Lower lobe of right lung (tissue), 2 donors: ENCODE results near the gene CRISP1. TPM values are rescaled to one million over a fixed set of nuclear protein-coding genes. Genes with fewer than 3 reads are reported as not detected.

ENCODE experiments used
- ATAC-seq, 2 donors: fragments of 200-7000 bp; cut with Tn5 transposase; one replicate each; pipeline ENCODE4 v1.9.1; 2020 to 2022; ENCODE audit warnings: mild to moderate bottlenecking in 2 of 2, moderate library complexity in 2 of 2
- DNase-seq: peaks from one replicate; pipeline ENCODE4 v3.0.0-alpha.2; 2020
- H3K27ac ChIP-seq: fragments of 200-600 bp; one replicate; pipeline ENCODE4 v1.8.0; 2022
- H3K27me3 ChIP-seq: fragments of 200-600 bp; one replicate; pipeline ENCODE4 v1.8.0; 2022; ENCODE audit warnings: low read depth
- H3K36me3 ChIP-seq: fragments of 200-600 bp; one replicate; pipeline ENCODE4 v1.8.0; 2022; ENCODE audit warnings: mild to moderate bottlenecking
- H3K4me1 ChIP-seq: fragments of 200-600 bp; one replicate; pipeline ENCODE4 v1.8.0; 2022
- H3K4me3 ChIP-seq: fragments of 200-600 bp; one replicate; pipeline ENCODE4 v1.8.0; 2022; ENCODE audit warnings: mild to moderate bottlenecking
- H3K9me3 ChIP-seq: fragments of 200-600 bp; one replicate; pipeline ENCODE4 v1.8.0; 2022
- CTCF ChIP-seq: fragments of 200-600 bp; IDR thresholded peaks from one replicate; pipeline ENCODE4 v1.8.0; 2022; ENCODE audit warnings: antibody characterized with exemption, mild to moderate bottlenecking
- intact Hi-C: fragments of 100-400 bp; cut with DNase I; formaldehyde crosslinking; loops from one replicate; pipeline ENCODE4 v1.11.0; 2022
- total RNA-seq: library from RNA; stranded (reverse); fragmentation: NEBNext Ultra II Directional; extraction: Animal tissue kit (Norgen Biotek cat#: 25700); gene quantifications from one replicate; pipeline ENCODE4 v1.2.1, GENCODE V29; 2021
- donor health status: DM: no; HTN: yes; CAD: no; lungs with severe emphysema.

The CRISP1 gene
- total RNA-seq, 1 donor from 2014 or later: not detected

GRCh38 chr6:49826743-49827406 is 39.5 kb downstream of the CRISP1 start:
- intact Hi-C loops: no loop called here
- no peak for TF ChIP-seq CTCF
- Histone ChIP-seq H3K36me3 (no peaks in the 10 kb centered on the region), H3K4me1 (no peaks in the 10 kb centered on the region), H3K9me3 (no peaks in the 10 kb centered on the region), H3K27ac (no peak overlapping the region), H3K27me3 (no peaks in the 10 kb centered on the region), H3K4me3 (no peak overlapping the region)
- ATAC-seq: no peak
- DNase-seq: no peak

- Histone ChIP-seq H3K27ac (no peak overlapping the region), H3K4me1 (no peaks in the 10 kb centered on the region), H3K9me3 (no peaks in the 10 kb centered on the region), H3K36me3 (no peaks in the 10 kb centered on the region), H3K27me3 (no peaks in the 10 kb centered on the region), H3K4me3 (no peak overlapping the region)
- DNase-seq: no peak
- intact Hi-C loops: no loop called here
- TF ChIP-seq CTCF: no peak
- no peak for ATAC-seq
Observed at GRCh38 chr6:49815166-49815565, 51.2 kb downstream of the CRISP1 start.

GRCh38 chr6:49813248-49813647 is 53.1 kb downstream of the CRISP1 start:
- TF ChIP-seq CTCF: no peak
- intact Hi-C loops: no loop called here
- ATAC-seq: no peak
- no peaks in the 10 kb centered on the region for H3K4me1 ChIP-seq
- no peaks in the 10 kb centered on the region for H3K27me3 ChIP-seq
- no peak for DNase-seq
- H3K4me3 ChIP-seq: no peak overlapping the region
- H3K9me3 ChIP-seq: no peaks in the 10 kb centered on the region
- no peak overlapping the region for H3K27ac ChIP-seq
- H3K36me3 ChIP-seq: no peaks in the 10 kb centered on the region

- Histone ChIP-seq H3K4me3 (no peak overlapping the region), H3K36me3 (no peaks in the 10 kb centered on the region), H3K27me3 (no peaks in the 10 kb centered on the region), H3K4me1 (no peaks in the 10 kb centered on the region), H3K9me3 (no peaks in the 10 kb centered on the region), H3K27ac (no peak overlapping the region)
- no peak for DNase-seq
- TF ChIP-seq CTCF: no peak
- intact Hi-C loops: no loop called here
- ATAC-seq: no peak
Observed at GRCh38 chr6:49806145-49806544, 60.2 kb downstream of the CRISP1 start.

GRCh38 chr6:49805246-49805645 is 61.1 kb downstream of the CRISP1 start:
- Histone ChIP-seq H3K27me3 (no peaks in the 10 kb centered on the region), H3K4me1 (no peaks in the 10 kb centered on the region), H3K4me3 (no peak overlapping the region), H3K27ac (no peak overlapping the region), H3K36me3 (no peaks in the 10 kb centered on the region), H3K9me3 (no peaks in the 10 kb centered on the region)
- intact Hi-C loops: no loop called here
- ATAC-seq (no peak), DNase-seq (no peak)
- TF ChIP-seq CTCF: no peak
